OCI-LY1 (cell line): Measurements from ENCODE around the gene SMAD6.

ENCODE experiments used
- EZH2 ChIP-seq: fragments of 200-600 bp; sonication (generic), shearing (Covaris generic); IDR thresholded peaks from 2 replicates; pipeline ENCODE4 v1.8.0; 2017; ENCODE audit warnings: borderline replicate concordance, mixed run types, mild to moderate bottlenecking, antibody characterized with exemption, low read length, moderate library complexity, mixed read lengths
- TF ChIP-seq, protein P1 (sequence below): fragments of 200-600 bp; sonication (generic), shearing (Covaris generic); IDR thresholded peaks from 2 replicates; pipeline ENCODE4 v1.5.1; 2017; ENCODE audit warnings: mild to moderate bottlenecking, antibody characterized with exemption, low read length, moderate library complexity, mixed read lengths

GRCh38 chr15:66714543-66714981 lies 12.5 kb downstream of the SMAD6 start:
- TF ChIP-seq, protein P1, sequence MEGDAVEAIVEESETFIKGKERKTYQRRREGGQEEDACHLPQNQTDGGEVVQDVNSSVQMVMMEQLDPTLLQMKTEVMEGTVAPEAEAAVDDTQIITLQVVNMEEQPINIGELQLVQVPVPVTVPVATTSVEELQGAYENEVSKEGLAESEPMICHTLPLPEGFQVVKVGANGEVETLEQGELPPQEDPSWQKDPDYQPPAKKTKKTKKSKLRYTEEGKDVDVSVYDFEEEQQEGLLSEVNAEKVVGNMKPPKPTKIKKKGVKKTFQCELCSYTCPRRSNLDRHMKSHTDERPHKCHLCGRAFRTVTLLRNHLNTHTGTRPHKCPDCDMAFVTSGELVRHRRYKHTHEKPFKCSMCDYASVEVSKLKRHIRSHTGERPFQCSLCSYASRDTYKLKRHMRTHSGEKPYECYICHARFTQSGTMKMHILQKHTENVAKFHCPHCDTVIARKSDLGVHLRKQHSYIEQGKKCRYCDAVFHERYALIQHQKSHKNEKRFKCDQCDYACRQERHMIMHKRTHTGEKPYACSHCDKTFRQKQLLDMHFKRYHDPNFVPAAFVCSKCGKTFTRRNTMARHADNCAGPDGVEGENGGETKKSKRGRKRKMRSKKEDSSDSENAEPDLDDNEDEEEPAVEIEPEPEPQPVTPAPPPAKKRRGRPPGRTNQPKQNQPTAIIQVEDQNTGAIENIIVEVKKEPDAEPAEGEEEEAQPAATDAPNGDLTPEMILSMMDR: no peak
- TF ChIP-seq EZH2: no peak
